GM18519 (cell line): Measurements from ENCODE around the gene BST1.
"Not testable (repeated sequence)": the region's sequence is repeated elsewhere in the genome, so short reads cannot be mapped to it uniquely, and the experiment has no call there.

Source experiments
- ATAC-seq: cut with Tn5 transposase; IDR thresholded peaks from one replicate; pipeline ENCODE4 v1.9.1; 2021; ENCODE audit warnings: mild to moderate bottlenecking, moderate library complexity; ENCODE audit not compliant: unreplicated experiment, low FRiP score

Gene BST1

DNA sequence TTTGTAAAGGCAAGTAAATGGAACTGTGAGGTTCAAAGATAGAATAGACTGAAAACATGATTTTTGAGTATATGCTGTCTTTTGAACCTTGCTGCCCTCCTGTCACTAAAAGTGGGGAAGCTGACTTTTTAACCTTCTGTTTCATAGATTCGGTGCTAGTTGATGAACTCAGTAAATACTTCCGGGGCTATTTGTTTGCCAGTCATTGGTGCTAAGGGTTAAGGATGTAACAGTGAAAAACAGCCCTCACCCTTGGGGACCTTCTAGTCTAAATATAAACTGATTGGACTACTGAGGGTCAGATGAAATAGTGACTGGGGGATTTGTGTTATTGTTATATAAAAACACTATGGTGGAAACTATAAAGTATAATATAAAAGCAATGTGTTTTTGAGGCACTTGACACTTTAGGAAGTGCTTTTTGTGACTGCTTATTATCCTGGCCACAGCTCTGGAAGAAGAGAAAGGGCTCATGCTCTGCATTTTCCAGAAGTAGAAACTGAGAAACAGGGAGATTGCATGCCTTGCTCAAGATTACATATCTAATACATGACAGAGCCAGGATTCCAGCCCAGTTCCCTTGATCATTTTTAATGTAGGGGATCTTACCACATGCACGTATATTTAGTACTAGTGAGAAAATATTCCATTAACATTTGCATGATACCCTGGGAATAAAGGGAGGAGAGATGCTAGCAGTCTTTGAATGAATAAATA lies 3.9 kb downstream of the BST1 start:
- ATAC-seq, result no peak

DNA sequence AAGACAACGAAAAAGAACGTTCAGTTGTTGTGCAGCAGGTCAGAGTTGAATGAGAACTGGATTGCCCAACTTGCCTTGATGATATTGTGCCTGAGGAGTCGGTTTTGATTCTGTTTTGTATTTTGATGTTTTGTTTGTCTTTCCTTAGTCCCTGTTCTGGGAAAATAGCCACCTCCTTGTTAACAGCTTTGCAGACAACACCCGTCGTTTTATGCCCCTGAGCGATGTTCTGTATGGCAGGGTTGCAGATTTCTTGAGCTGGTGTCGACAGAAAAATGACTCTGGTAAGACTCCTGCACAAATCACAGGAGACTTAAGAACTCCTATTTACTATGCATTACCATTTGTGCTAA lies 4.5 kb downstream of the BST1 start:
- ATAC-seq, result no peak

DNA sequence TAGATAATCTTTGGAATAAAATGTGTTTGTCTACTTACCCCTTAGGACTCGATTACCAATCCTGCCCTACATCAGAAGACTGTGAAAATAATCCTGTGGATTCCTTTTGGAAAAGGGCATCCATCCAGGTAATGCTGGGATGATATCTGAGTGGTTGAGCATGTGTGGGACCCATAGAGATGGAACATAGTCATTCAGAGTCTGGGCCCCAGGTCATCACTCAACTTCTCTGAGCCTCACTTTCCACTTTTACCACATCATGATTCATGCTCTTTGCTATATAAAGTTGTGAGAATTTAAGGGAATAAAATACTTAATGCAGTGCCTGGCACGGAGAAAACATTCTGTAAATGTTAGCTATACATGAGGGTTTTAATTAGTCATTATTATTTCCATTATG lies 8.9 kb downstream of the BST1 start:
- no peak for ATAC-seq

DNA sequence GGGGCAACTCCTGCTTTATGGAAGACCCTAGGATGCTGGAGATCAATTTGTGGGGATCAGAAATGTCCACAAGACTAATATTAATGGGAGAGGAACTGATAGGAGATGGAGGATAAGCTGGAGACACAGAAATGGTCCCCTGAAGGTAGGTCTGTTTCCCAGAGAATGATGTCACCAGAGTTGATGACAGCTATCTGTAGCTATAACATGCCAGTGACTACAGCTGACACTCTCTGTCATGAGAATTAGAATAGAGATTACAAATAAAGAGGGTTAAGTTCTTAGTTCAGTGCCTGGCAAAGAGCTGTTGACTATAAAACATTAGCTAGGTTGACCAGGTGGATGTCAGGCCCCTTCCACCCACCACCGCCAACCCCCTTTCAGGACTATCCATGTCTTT lies 9.3 kb downstream of the BST1 start:
- no peak for ATAC-seq

DNA sequence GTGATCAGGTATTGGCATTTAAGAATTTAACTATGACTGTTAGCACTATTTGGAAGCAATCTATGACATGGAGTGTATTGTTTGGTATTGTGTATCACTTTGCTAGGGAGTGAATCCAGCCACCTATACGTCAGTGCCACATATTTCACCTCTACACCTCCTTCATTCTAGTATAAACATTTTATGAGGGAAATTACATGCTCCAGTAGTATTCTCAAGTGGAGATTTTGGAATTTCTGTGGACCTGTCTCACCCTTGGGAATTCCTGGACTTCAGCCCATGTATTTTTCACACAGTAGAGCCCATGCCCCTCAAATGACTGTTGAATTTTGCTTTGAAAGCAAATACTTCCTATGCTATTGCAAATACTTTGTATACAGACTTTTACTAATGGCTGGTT lies 11.3 kb downstream of the BST1 start:
- ATAC-seq, result no peak

DNA sequence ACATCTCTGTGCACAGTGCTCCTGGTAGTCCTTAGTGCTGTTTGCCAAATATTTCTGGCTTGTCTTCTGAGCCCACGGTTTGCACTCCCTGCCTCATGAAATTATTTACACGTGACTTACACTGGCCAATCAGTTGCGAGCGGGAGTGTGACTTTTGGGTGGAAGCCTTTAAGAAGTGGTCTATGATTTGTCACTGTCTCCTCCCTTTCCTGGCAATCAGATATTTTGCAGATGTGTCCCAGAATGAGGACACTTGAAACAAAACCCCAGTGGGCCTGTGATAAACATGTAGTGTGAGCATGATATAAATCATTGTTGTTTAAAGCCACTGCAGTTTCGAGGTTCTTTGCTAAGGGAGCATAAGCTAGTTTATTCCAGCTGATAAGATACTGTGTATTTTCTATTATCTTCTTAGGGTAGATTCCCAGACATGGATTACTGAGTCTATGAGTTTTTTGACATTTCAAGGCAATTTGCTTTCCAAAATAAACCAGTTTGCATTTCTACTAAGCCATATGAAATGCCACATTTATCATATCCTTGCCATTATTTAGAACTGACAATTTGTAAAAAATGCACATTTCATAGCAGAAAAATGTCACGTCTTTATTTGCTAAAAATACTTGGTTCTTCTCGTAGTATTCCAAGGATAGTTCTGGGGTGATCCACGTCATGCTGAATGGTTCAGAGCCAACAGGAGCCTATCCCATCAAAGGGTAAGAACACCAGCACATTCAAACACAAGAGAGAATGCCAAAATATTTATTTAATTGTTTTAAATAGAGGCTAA lies 12.0 kb downstream of the BST1 start:
- ATAC-seq, result no peak

DNA sequence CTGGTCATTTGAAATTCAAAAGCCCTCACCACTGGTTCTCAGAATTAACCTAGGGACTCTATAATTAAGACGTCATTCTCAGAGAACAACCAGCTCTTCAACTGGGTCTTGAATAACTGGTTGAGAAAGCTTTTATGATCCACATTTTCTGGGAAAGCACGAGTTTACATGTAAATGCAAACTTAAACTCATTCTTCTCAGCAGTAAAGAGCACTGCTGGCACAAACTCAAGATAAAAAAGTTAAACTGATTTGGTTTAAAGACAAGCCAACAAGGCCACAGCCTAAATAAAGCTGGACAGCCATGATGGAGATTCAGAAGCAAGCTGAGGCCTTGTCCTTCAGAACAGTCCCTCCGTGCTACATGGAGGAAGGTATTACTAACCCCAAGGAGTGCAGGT lies 13.2 kb downstream of the BST1 start:
- no peak for ATAC-seq

DNA sequence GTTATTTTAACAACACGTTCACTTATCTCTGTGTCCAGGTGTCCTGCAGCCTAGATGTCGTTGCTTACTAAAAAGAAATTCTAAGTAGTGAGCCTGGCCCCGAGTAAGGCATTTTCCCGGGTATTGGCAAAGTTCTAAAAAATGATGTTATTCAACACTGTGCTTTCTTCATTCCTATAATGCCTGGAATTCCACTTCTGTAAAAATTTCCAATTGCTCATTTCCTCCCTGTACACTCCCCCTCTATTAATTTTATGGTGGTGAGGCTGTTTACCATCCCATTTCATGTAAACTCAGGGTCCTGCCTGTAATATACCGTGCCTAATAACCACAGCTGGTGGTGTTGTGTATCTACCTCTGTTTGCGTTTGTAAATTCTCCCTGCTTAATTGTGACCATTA lies 14.2 kb downstream of the BST1 start:
- no peak for ATAC-seq

DNA sequence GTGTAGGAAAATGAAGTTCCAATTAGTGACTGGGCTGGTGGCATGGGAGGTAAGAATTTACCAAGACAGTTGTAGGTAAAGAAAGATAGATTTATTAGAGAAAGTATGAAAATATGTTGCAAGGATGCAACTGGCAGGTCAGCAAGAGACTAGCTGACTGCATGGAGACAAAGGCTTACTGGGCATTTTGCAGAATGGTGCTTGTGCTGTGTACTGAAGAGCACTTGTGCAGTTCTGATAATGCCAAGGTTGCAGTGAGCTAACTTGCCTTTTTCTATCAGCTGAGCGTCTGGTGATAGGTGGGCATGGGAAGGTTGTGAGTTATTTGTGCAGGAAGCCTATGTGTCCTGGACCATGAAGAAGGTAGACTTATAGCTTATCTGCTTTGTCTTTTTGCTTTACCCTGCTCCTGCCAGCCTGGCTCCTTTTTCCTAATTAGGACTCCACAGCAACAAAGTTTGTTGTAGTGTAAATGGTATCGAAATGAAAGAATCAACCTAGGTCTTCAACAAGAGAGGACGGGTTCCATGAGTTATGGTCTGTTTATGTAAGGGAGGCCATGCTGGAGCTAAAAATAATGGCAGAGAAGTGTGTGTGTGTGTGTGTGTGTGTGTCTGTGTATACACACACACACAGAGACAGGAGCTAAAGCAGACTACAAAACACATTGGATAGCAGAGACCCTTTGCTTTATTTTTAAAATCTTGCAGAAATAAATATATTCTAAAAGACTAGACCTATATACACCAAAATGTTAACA lies 15.0 kb downstream of the BST1 start:
- ATAC-seq, result no peak

DNA sequence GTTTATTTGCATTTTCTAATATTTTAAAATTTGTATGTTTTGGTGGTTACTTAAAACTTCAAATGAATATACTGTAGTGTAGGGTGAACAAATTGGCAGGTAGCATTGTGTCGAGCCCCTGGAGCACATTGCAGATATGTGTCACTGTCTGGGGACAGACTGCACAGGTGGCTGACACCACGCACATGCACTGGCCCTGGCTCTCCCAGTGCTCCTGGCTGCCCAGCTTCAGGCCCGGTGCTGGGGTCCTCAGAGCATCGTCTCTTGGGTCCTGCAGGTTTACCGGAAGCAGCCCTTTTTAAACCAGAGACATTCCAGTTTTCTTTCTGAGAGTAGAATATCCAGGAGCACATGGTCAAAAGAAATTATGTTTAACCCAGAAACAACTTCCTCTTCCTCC lies 15.6 kb downstream of the BST1 start:
- no peak for ATAC-seq

DNA sequence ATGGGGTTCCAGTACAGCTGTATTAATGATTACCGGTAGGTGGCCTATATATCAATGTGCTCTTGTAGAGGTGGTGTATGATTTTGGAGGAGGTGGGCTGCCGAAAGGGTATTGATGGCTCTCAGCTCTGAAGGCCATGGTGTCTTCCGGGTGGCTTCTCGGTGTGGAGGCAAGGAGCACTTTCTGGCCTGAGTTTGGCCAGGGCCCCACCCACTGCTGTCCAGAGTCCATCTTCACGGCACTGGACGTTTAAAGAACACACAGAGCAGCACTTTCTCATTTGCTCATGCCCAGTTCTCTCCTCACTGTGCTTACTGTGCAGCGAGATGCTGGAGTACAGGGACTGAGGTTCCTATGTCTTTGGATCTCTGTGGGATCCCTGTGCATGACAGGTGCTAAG lies 16.1 kb downstream of the BST1 start:
- no peak for ATAC-seq

DNA sequence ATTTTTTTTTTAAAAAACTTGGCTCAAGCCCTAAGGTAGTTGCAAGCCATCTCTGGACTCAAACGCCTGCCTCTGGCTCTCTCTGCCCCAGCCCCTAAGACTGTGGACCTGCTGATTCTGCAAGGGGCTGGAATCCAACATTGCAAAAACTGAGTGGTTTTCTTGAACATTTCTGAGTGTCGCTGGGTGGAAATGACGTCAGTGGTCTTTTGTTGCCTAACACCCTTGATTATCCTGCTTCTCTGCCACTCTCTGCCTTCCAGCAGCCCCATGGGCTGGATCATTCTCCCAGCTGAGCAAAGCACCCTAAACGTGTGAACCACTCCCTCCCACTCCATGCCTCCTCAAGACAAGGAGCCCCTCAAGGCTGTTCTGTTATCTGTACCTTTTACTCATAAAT lies 16.6 kb downstream of the BST1 start:
- no peak for ATAC-seq

DNA sequence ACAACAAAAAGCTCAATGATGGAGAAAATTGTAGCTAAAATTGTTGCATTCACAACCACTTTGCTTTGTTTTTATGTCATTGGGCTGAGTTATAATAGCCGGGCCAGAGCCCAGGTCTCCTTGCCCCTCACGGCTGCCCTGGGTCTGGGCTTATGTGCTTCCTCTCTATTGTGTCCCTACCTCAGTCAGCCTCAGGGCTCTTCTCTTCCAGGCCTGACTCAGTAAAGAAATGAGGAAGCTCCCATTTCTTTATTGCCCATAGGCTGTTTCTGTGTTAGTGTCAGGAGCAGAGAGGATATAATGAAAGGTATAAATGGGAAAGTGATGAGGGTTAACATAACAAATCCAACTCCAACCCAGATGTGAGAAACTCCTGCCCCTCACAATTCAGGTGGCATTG lies 18.0 kb downstream of the BST1 start:
- no peak for ATAC-seq

DNA sequence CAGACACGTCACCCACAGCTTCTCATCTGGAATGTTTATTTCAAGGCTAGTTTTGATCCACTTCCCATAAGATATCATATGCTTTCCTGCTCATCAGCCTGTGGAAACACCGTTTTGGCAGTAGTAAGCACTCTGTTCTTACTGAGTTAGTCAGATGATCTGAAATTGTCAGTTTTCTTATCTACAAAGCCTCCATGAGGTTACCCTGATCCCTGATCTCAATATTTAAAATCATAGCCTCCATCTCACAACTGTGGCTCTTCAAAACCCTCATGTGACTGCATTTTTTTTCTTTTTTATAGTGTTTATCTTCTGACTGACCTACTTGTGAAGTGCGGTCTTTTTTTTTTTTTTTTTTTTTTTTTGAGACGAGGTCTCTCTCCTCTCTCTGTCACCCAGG lies 22.7 kb downstream of the BST1 start:
- ATAC-seq, result no peak

DNA sequence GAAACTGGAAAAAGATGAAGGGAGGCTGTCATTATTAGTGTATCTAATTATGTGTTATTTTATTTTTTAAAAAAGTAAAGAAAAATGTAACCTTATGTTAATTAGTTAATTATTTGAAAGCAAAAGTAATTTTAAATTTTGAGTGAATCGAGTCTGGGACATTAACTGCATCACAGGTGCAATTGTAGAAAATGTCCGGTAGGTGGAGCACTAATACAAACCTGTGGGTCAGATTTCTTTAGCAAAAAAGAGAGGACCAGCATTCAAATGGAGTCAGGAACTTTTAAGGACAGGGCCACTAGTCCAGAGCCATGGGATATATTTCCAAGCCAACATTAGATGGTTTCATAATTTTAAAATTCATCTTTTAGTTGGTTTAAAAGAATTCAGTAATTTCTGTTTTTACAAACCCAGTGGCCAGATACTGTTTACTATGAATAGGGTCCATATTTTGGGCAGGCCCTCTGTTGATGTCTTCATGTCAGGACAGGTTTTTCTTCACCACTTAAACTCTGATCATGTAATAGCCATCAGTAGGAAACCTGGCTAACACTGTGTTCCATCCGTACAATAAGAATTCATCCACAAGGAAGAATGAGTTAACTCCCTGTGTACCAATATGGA lies 27.2 kb downstream of the BST1 start:
- no peak for ATAC-seq

DNA sequence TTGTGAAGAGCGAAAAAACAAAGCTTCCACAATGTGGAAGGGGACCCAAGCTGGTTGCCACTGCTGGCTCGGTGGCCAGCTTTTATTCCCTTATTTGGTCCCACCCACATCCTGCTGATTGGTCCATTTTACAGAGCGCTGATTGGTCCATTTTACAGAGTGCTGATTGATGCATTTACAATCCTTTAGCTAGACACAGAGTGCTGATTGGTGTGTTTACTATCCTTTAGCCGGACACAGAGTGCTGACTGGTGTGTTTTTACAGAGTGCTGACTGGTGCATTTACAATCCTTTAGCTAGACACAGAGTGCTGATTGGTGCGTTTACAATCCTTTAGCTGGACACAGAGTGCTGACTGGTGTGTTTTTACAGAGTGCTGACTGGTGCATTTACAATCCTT lies 30.2 kb downstream of the BST1 start:
- not testable (repeated sequence) for ATAC-seq

DNA sequence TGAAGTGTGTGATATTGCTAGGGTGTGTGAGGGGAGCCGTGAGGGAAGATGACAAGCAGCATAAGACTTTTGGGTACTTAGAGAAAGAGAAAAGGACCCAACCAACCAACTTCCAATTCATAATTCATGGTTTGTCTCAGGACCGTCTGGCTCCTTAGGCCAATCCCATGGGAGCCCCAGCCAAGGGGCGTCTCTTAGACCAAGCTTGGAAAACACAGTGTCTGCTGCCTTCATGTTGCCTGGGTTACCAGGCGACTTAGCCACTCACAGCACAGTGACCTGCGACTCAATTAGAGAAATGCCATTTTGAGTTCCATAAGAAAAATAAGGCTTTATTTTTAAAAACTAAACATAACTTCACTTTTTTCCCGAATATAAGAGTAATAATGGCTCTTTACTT lies 32.7 kb downstream of the BST1 start:
- no peak for ATAC-seq

DNA sequence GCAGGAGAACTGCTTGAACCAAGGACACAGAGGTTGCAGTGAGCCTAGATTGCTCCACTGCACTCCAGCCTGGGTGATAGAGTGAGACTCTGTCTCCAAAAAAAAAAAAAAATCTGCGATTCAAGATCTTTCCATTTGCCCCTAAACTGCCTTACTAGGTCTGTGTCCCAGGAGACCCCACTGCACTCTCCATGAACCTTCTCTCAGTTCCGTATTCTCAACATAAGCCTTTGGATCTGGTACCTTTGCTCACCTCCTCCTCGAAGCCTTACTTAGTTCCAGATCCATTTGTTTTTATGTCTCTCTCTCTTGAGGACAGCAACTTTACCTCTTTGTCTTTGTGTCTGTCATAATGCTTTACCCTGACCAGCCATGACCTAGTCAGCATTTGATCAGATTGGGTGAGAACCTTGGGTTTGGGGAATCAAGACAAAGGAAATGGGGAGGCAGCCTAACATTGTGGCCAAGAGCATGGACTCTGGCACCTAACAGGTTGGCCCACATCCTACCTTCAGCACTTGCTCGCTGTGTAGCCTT lies 33.7 kb downstream of the BST1 start:
- ATAC-seq, result no peak

DNA sequence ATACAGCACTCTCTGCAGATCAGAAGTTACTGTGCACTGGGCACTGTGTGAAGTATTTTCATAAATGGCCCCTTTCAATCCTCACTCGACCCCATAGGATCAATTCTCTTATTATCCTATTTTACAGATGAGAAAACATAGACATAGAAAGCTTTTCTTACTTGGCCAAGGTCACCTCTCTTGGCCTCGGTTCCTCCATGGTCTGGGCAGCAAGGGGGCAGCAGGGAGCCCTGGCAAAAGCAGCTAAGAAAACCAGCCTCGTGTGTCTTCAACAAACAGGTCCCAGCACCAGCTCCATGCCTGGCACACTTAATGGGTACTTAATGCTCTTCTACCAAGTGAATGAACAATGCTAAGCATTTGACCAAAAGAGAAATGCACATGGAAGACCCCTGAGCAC lies 34.4 kb downstream of the BST1 start:
- ATAC-seq, result no peak

DNA sequence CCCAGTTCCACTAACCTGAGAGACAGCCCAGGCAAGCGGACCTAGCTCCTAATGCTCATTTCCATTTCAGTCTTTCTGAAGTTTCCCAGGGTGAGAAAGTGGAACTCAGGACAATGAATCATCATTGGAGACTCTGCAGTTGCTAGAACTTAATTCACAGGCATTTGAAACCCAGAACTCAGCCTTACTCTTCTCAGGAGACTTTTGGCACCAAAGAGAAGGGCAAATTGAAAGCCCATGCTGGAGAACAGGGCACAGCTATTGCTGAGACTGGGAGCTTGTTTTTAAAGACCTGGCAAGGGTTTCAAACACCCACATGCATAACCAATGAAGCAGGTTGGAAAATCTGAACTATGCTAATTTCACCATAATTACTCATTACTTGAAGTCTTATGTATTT lies 36.0 kb downstream of the BST1 start:
- ATAC-seq, result no peak
